HG02840 (cell line): ENCODE results near the gene KCTD15.

Experiments
- ATAC-seq: cut with Tn5 transposase; IDR thresholded peaks from one replicate; pipeline ENCODE4 v1.9.1; 2021; ENCODE audit warnings: mild to moderate bottlenecking, moderate library complexity, moderate number of reproducible peaks; ENCODE audit not compliant: unreplicated experiment, low FRiP score

KCTD15 gene

DNA sequence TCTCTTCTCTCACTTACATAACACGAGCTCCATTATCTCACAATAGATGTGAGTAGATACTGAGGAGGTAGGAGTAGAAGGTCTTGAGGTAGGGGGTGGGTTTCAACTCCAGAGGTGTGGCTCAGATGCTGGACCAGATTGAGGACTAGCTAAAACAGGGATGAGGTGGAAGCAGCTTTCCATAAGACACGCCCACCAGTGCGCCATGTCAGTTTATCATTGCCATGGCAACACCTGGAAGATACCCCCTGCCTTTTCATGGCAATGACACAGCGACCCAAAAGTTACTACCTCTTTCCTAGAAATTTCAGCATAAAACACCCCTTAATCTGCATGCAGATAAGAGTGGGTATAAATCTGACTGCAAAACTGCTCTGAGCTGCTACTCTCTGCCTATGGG is 44.1 kb downstream of the KCTD15 start:
- ATAC-seq: no peak

DNA sequence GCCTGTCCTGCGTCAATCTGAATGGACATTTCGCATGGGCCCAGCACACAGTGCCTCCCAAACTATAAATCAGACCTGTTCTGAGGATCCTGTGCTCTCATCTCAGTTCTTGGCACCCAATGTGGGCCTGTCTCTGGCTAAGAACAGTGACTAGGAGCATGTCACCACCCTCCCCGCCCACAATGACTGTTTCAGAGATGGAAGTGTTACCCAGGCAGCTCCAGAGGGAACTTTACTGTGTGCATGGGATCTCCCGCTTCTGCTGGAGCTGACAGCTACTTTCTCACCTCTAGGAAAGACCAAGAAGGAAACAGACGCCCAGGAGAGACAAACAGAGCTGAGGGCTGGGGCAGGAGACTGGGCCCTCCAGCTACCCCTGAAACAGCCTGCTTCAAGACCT is 45.0 kb downstream of the KCTD15 start:
- ATAC-seq: no peak

DNA sequence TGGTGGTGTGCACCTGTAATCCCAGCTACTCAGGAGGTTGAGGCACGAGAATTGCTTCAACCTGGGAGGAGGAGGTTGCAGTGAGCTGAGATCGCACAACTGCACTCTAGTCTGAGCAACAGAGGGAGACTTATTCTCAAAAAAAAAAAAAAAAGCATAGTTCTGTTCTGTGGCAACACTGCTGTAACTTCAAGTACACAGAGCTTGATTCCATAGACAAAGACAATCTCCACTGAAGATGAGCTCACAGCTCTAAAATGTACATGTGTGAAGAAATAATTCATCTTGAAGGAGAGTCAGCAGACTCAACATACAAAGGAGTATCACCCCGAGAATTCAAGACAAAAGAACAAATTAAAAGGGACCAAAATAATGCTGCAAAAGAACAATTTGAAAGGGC is 47.8 kb downstream of the KCTD15 start:
- no peak for ATAC-seq

DNA sequence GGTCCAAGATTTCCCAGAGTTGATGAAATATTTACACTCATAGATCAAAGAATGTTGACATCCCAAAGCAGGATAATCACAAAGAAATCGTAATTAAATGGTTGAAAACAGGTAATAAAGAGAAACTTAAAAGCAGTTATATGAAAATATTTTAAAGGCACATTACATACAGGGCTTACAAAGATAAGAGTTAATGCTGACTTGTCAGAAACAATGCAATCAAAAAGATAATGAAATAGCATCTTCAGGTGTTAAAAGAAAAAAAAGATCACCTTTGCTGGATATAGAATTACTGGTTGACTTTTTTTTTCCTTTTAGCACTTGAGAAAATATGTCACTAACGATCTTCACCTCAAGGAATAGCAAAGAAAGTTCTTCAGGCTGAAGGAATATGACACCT is 48.8 kb downstream of the KCTD15 start:
- ATAC-seq: no peak

DNA sequence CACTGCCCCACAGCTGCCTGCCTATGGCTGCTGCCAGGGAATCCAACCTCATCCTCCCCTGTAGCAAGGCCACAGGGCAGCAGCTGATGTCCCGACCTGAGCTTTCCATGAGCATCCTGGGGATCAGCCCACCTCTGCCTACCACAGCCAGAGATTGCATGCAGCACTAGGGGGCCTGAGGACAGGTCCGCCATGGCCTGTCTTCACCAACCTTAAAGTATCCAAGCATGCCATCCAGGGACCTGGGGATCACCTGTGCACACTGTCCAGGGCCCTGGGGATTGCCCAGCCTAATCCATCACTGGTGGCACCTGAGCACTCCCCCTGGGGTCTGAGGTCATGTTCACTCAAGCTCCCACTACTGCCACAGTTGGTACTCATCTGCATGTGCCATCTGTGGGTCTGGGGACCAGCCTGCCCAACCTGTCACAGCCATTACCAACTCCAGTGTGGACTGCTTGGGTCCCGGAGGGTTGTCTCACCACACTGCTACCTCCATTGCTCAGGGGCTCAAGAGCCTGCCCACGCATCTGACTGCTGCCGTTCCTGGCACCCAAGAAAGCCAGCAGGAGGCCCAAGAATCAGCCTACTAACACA is 53.0 kb downstream of the KCTD15 start:
- ATAC-seq: no peak

DNA sequence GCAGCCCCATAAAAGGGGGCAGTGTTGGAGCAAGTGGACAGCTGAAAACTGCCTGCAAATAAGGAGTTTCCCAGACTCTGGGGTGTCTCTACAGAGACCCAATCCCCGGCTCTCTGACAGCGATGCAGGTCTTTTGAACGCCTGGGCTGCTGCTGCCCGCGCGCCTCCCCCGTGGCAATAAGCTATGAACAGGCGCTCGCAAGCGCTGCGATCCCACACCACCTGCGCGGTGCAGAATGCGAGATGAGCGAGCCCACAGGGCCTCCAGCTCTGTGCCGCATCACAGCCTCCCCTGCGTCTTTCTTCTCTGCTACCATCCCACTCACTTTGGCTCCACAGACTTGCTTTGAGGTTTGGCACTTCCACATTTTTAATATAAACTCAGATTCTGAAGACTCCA is 62.3 kb downstream of the KCTD15 start:
- ATAC-seq: no peak

DNA sequence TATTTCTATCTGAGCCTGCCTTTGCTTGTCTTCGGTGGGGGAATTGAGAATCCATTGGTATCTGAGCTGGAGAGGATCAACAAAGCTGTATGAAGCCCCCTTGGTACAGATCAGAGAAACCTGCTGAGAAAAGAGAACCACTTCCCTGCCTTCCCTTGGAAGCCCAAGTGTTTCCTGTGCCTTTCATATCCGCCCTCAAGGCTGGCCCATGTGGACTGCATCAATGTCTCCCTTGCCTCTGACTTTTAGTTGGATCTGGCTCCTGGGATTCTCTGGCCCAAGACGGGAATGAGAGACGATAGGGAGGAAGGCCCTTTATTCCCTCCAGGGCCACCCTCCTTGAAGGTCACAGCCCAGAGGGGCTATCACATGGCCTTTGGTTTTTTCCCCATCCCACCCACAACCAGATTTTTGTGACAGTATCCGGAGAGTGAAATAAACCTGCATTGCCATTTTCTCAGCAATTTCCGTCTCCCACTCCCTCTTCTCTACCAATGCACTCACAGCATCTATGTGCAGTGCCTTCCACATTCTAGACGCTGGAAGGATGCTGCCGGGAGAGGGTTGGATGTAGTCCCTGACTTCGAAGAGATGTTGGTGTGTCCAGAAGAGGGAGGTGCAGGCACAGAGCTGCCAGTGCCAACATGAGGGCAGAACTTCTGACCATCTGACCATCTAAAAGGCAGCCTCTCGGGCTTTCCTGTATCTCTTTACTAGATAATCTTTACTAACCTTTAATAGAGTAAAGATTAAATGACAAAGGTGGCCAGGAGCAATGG is 63.8 kb downstream of the KCTD15 start:
- ATAC-seq: no peak

DNA sequence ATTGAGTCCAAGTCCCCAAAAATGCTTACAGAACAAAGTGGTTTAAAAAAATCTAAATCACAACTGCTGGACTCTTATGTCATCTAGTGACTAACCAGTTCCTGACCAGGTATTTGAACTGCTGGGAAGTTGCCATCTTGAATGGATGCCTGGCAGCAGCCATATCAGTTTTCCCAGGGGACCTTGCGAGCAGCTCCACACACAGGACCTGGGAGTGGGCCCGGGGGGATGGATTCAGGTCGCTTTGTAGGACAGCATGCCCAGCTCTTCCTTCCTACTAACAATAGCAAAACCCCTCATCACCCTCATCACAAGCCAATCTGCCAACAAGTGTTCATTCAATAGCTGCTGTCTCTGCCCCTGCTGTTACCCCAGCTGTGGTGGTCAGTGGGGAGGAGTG is 65.3 kb downstream of the KCTD15 start:
- no peak for ATAC-seq

DNA sequence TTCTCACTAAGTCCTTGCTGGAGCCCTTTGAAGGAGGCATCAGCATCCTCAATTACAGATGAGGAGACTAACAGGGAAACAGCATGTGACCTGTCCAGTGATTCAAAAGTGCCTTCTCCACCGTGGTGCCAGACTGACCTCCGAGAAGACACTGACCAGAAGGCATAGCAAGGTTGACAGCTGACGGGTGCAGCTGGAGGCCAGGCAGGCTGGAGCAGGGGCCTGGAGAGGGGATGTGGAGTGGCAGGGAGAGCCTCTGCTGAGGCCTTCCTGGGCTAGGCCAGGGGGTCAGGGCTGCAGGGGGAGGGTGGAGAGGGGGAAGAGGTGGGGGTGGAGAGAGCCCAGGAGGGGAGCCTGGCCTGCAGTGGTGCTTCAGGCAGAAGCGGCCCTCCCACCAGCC is 66.3 kb downstream of the KCTD15 start:
- ATAC-seq: no peak

DNA sequence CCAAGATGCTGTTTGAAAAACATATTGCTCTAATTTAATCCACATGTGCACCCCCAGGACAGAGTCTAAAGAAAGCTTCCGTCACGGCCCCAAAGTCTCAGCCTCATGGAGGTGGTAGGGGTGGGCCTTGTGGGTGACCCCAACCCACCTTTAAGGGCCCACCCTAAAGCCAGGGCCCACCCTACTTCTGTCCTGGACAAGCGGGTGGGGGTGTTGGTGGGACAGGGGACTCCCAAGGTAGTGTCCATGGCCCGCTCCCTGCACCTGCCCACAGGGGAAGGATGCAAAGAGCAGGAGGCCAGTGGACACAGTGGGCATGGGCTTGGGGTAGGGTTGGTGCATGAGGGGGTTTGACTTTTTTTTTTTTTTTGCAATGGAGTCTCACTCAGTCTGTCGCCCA is 66.8 kb downstream of the KCTD15 start:
- no peak for ATAC-seq

DNA sequence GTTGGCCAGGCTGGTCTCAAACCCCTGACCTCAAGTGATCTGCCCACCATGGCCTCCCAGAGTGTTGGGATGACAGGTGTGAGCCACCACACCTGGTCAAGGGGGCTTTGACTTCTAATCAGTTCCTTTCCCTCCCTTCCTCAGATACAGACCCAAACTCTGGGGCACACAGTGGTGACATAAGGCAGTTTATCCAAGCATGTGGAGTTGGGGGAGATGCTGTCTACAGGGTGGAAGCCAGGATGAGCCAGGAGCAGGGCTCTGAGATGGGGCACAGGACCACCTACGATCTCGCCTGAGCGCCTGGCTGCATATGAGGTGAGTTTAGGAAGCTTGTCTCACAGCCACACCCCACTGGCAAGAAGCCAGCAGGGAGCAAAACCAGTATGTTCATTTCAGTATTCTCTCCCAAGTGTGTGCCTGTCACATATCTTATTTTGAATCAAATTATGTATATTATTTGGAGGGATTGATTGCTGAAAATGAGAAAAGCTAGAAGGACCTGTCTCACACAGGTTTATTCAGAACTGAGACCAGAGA is 67.7 kb downstream of the KCTD15 start:
- ATAC-seq: no peak

DNA sequence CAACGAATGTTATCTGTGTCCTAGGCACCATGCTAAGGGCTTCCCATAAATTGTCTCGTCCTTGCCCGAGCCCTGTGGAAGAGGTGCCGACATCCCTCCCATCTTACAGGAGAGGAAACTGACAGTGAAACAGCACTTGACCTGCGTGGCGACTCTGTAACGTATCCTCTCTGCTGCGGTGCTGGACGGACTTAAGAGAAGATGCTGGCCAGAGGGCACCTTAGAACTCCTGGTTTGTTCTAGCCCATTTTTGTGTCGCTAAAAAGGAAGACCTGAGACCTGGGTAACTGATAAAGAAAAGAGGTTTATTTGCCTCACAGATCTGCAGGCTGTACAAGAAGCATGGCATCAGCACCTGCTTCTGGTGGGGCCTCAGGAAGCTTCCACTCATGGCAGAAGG is 68.6 kb downstream of the KCTD15 start:
- no peak for ATAC-seq
